OCI-LY7 (cell line): ENCODE data around the gene CYP4F11. TPM values are rescaled to one million over a fixed set of nuclear protein-coding genes. Genes with fewer than 3 reads are reported as not detected.

ENCODE experiments used
- BruUV-seq: library from RNA; stranded (reverse); fragments of 400-500 nt; replicated peaks from 2 replicates; lab custom pipeline; 2021; lab: Mats Ljungman, UMichigan
- CTCF ChIA-PET: fragments of 300-600 bp; sonication (Branson Sonifier 250); formaldehyde crosslinking; loops from one replicate; lab custom pipeline; 2022; ENCODE audit warnings: antibody characterized with exemption; ENCODE audit not compliant: unreplicated experiment; lab: Charles Lee
- POLR2A ChIA-PET: fragments of 300-600 bp; sonication (Branson Sonifier 250); formaldehyde crosslinking; loops from one replicate; lab custom pipeline; 2022; ENCODE audit warnings: antibody characterized with exemption; lab: Charles Lee
- DNase-seq: peaks from one replicate; pipeline ENCODE4 v3.0.0-alpha.2; 2015; ENCODE audit warnings: low spot score
- H2AFZ ChIP-seq: fragments of 200-600 bp; sonication (generic), shearing (Covaris generic); 2 replicates; pipeline ENCODE4 v1.6.1; 2014; ENCODE audit warnings: mild to moderate bottlenecking, antibody characterized with exemption, low read length, moderate library complexity
- H3K27ac ChIP-seq: fragments of 200-600 bp; sonication (generic); 2 replicates; pipeline ENCODE4 v1.5.1; 2014; ENCODE audit warnings: mixed run types, low read depth, mild to moderate bottlenecking, moderate library complexity, low read length, inconsistent platforms; ENCODE audit not compliant: poor library complexity, severe bottlenecking
- H3K36me3 ChIP-seq: fragments of 200-600 bp; sonication (generic); 2 replicates; pipeline ENCODE4 v1.6.1; 2014; ENCODE audit warnings: mild to moderate bottlenecking, antibody characterized with exemption, low read length, moderate library complexity, mixed read lengths; ENCODE audit not compliant: insufficient read depth
- H3K4me1 ChIP-seq: fragments of 200-600 bp; sonication (generic); 2 replicates; pipeline ENCODE4 v1.5.1; 2014; ENCODE audit warnings: mild to moderate bottlenecking, low read length; ENCODE audit not compliant: insufficient read depth, poor library complexity, severe bottlenecking
- H3K4me2 ChIP-seq: fragments of 200-600 bp; sonication (generic); 2 replicates; pipeline ENCODE4 v1.6.1; 2014; ENCODE audit warnings: mild to moderate bottlenecking, low read length
- H3K4me3 ChIP-seq: fragments of 200-600 bp; sonication (generic); 2 replicates; pipeline ENCODE4 v1.5.1; 2014; ENCODE audit warnings: mild to moderate bottlenecking, low read depth, low read length; ENCODE audit not compliant: poor library complexity, severe bottlenecking
- H3K79me2 ChIP-seq: fragments of 200-600 bp; sonication (generic); 2 replicates; pipeline ENCODE4 v1.6.1; 2016; ENCODE audit warnings: low read depth, mild to moderate bottlenecking, low read length, moderate library complexity, mixed read lengths; ENCODE audit not compliant: insufficient read depth
- H3K9me2 ChIP-seq: fragments of 200-600 bp; sonication (generic); 2 replicates; pipeline ENCODE4 v1.6.1; 2016; ENCODE audit warnings: mild to moderate bottlenecking, low read length, mixed read lengths; ENCODE audit not compliant: insufficient read depth
- H3K9me3 ChIP-seq: fragments of 200-600 bp; sonication (generic); 2 replicates; pipeline ENCODE4 v1.6.1; 2014; ENCODE audit warnings: mild to moderate bottlenecking, mixed run types, low read length, mixed read lengths
- H4K20me1 ChIP-seq: fragments of 200-600 bp; sonication (generic); 2 replicates; pipeline ENCODE4 v1.6.1; 2014; ENCODE audit warnings: mild to moderate bottlenecking, antibody characterized with exemption, low read length, moderate library complexity, mixed read lengths; ENCODE audit not compliant: insufficient read depth
- EZH2phosphoT487 ChIP-seq: fragments of 200-600 bp; sonication (generic); IDR thresholded peaks from 2 replicates; pipeline ENCODE4 v1.6.1; 2018; ENCODE audit warnings: low read depth, borderline replicate concordance, mild to moderate bottlenecking, mixed run types, antibody characterized with exemption, low read length, moderate library complexity, mixed read lengths
- intact Hi-C: fragments of 100-400 bp; cut with micrococcal nuclease; formaldehyde crosslinking; loops from one replicate; pipeline ENCODE4 v1.10.0; 2022; ENCODE audit not compliant: unreplicated experiment
- total RNA-seq, 2 experiments: library from RNA; depleted of rRNA in 1 of 2; stranded (reverse); fragments of >200 nt in 1 of 2; shearing (Covaris generic) in 1 of 2; gene quantifications; 2 replicates each; pipeline ENCODE4 v1.2.3, GENCODE V29; 2014 to 2022
- TF ChIP-seq, protein P1 (sequence below): fragments of 200-600 bp; sonication (generic); conservative IDR thresholded peaks from 2 replicates; pipeline ENCODE4 v1.5.1; 2014; ENCODE audit warnings: mild to moderate bottlenecking, antibody characterized with exemption, low read length, moderate library complexity, mixed read lengths

CYP4F11 gene
- total RNA-seq, 2 experiments from 2014 or later: 0.22 to 0.25 TPM

DNA sequence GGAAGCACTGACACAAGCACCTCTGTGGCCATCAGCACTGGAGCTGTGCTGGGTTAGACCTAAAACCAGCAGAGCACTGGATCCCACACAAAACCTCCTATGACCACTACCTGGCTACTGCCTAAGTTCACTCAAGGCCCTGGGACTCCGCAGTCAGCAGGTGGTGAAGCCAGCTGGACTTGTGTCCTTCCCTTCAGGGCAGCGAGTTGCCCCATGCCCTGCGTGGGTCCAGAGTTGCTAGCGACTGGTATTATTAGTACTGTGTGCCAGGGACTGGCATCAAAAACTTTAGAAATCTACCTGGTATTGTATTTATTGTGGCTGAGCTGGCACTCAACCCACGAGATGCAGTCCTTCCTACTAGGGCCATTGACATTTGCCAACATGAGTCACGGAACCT lies 20.5 kb upstream of the CYP4F11 start:
- BruUV-seq: no TSS peak
- POLR2A ChIA-PET: no interaction called here
- no peaks in the 10 kb centered on the region for H3K9me3 ChIP-seq

DNA sequence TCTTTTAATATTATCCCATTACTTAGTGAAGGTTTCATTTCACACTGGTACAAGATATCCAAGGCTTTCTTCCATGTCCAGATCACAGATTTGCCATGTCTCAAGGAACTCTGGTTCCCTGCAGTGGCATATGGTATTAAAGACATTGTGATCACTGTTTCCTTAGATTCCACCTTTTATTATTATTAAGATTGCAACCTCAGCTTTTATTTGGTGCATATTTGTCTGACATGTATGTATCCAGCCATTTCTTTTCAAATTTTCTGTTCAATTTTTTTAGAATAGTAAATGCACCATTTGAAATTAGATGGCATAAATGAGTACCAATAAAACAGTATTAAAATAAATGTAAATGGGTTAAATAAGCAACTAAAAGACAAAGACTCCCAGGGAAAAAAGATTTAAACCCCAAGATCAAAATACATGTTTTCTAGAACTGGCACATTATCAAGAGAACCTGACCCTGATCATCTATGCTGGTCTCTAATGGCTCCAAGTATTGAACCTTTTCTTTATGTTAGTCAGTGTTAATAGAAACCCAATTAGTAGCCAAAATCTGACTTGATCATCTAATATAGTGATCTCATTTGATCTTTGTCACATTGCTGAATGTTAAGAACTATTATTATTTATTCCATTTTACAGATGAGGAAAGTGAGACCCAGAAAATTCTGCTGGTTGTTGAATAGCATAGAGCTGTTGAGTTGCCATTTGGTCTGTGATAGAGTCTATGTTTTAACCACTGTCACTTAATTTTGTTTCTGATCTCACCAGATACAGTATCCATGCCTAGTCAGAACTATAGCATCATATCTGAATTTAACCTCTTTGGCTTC lies 14.1 kb upstream of the CYP4F11 start, which contains the start of gene OR10H4:
Gene OR10H4 (plus strand): TSS at position 786 of the 836 bp plus-strand sequence. CDS start 0 bp downstream, at position 786.
- no peak within 1 kb of the TSS for H3K27ac ChIP-seq
- H3K4me3 ChIP-seq: no peak within 1 kb of the TSS
- DNase-seq: no peak
- no peaks in the 10 kb centered on the region for H3K36me3 ChIP-seq
- POLR2A ChIA-PET: no interaction called here
- no TSS peak for BruUV-seq
- H4K20me1 ChIP-seq: no peaks in the 10 kb centered on the region
- no peak within 1 kb of the TSS for H2AFZ ChIP-seq
- TF ChIP-seq, protein P1, sequence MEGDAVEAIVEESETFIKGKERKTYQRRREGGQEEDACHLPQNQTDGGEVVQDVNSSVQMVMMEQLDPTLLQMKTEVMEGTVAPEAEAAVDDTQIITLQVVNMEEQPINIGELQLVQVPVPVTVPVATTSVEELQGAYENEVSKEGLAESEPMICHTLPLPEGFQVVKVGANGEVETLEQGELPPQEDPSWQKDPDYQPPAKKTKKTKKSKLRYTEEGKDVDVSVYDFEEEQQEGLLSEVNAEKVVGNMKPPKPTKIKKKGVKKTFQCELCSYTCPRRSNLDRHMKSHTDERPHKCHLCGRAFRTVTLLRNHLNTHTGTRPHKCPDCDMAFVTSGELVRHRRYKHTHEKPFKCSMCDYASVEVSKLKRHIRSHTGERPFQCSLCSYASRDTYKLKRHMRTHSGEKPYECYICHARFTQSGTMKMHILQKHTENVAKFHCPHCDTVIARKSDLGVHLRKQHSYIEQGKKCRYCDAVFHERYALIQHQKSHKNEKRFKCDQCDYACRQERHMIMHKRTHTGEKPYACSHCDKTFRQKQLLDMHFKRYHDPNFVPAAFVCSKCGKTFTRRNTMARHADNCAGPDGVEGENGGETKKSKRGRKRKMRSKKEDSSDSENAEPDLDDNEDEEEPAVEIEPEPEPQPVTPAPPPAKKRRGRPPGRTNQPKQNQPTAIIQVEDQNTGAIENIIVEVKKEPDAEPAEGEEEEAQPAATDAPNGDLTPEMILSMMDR: no peak
- TF ChIP-seq EZH2phosphoT487: no peak
- H3K9me3 ChIP-seq: peaks cover 13% of the 10 kb centered on the region; the same call in 1 of the 2 replicates
- no peak within 1 kb of the TSS for H3K4me2 ChIP-seq
- no peaks in the 10 kb centered on the region for H3K9me2 ChIP-seq
- CTCF ChIA-PET: no interaction called here
- intact Hi-C loops: no loop called here
- no peaks in the 10 kb centered on the region for H3K4me1 ChIP-seq
- H3K79me2 ChIP-seq: no peaks in the 10 kb centered on the region

More for the DNA sequence above, 20.5 kb upstream of the CYP4F11 start:
- Histone ChIP-seq H3K36me3 (no peaks in the 10 kb centered on the region), H3K4me1 (no peaks in the 10 kb centered on the region), H3K9me2 (no peaks in the 10 kb centered on the region), H3K79me2 (no peaks in the 10 kb centered on the region), H4K20me1 (no peaks in the 10 kb centered on the region), H3K4me2 (no peak overlapping the region), H3K4me3 (no peak overlapping the region), H3K27ac (no peak overlapping the region), H2AFZ (no peak overlapping the region)
- CTCF ChIA-PET: no interaction called here
- TF ChIP-seq, protein P1: no peak
- no peak for TF ChIP-seq EZH2phosphoT487
- intact Hi-C loops: no loop called here
- no peak for DNase-seq

DNA sequence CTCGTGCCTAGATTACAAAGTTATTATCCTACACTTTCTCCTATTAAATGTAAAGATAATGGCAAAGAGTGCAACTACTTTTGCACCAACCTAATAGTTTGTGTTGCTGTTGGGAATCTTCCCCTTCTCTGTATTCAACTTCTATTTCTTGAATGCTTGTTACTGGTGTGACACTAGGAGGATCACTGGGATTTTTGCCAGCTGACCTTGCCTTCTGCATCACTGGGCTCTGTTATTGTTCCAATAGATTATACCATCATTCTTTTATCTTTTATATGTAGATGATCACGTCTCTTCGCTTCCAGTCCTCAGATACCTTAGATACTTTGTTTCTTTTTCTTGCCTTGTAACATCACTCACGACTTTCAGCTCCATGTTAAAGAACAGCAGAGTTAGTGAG lies 11.0 kb upstream of the CYP4F11 start:
- Histone ChIP-seq H3K79me2 (no peaks in the 10 kb centered on the region), H3K9me2 (no peaks in the 10 kb centered on the region), H2AFZ (no peak overlapping the region), H3K4me2 (no peak overlapping the region), H3K27ac (no peak overlapping the region), H3K9me3 (peaks cover 13% of the 10 kb centered on the region; the same call in 1 of the 2 replicates), H3K4me1 (no peaks in the 10 kb centered on the region), H4K20me1 (no peaks in the 10 kb centered on the region), H3K36me3 (no peaks in the 10 kb centered on the region), H3K4me3 (no peak overlapping the region)
- POLR2A ChIA-PET: no interaction called here
- no peak for DNase-seq
- TF ChIP-seq, protein P1: no peak
- no peak for TF ChIP-seq EZH2phosphoT487
- BruUV-seq: no TSS peak
- CTCF ChIA-PET: no interaction called here
- intact Hi-C loops: no loop called here
